HFF-Myc (cell line): Measurements from ENCODE around the gene ZFHX3.

Experiments used
- DNase-seq: peaks from one replicate; pipeline ENCODE4 v3.0.0-alpha.2; 2011; ENCODE audit warnings: low read depth; ENCODE audit errors: extremely low read depth
- H3K4me3 ChIP-seq: replicated peaks from 2 replicates; pipeline ENCODE4 v1.5.1; 2011; ENCODE audit warnings: low read depth, mild to moderate bottlenecking, control low read depth, low read length
- TF ChIP-seq, protein P1 (sequence below): IDR thresholded peaks from 2 replicates; pipeline ENCODE4 v1.5.1; 2012; ENCODE audit warnings: mild to moderate bottlenecking, low read depth, low read length, control low read depth; ENCODE audit errors: missing control alignments

ZFHX3 gene

DNA sequence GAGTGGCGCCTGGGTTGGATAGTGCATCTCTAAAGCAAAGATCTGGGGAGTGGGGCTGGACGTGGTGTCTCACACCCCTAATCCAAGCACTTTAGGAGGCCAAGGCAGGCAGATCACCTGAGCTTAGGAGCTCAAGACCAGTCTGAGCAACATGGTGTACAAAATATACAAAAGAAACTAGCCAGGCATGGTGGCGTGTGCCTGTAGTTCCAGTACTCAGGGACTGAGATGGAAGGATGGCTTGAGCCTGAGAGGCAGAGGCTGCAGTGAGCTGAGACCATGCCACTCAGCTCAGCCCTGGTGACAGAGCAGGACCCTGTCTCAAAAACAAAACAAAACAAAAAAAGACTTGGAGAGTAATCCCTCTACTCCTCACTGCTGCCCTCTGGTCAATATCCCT lies 96.0 kb downstream of the ZFHX3 start:
- no peak for DNase-seq
- no peak overlapping the region for H3K4me3 ChIP-seq
- TF ChIP-seq, protein P1, sequence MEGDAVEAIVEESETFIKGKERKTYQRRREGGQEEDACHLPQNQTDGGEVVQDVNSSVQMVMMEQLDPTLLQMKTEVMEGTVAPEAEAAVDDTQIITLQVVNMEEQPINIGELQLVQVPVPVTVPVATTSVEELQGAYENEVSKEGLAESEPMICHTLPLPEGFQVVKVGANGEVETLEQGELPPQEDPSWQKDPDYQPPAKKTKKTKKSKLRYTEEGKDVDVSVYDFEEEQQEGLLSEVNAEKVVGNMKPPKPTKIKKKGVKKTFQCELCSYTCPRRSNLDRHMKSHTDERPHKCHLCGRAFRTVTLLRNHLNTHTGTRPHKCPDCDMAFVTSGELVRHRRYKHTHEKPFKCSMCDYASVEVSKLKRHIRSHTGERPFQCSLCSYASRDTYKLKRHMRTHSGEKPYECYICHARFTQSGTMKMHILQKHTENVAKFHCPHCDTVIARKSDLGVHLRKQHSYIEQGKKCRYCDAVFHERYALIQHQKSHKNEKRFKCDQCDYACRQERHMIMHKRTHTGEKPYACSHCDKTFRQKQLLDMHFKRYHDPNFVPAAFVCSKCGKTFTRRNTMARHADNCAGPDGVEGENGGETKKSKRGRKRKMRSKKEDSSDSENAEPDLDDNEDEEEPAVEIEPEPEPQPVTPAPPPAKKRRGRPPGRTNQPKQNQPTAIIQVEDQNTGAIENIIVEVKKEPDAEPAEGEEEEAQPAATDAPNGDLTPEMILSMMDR = no peak

DNA sequence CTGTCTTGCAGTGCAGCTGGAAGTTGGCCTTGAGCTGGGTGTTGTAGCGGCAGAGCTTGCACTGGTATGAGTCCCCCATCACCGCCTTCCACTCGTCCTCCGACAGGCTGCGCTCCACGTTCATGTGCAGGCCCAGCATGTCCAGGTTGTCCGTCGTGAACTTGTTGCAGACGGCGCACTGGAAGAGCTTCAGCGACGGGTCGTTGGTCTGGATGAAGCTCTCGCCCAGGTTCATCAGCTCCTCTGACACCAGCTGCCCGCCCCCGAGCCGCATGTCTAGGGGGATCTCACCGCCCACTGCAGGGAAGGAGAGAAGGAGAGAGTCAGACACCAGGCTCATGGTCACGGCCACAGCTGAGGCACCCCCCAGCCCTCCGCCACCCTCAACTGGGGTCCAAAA lies 97.3 kb downstream of the ZFHX3 start:
- TF ChIP-seq, protein P1 = no peak
- no peak overlapping the region for H3K4me3 ChIP-seq

DNA sequence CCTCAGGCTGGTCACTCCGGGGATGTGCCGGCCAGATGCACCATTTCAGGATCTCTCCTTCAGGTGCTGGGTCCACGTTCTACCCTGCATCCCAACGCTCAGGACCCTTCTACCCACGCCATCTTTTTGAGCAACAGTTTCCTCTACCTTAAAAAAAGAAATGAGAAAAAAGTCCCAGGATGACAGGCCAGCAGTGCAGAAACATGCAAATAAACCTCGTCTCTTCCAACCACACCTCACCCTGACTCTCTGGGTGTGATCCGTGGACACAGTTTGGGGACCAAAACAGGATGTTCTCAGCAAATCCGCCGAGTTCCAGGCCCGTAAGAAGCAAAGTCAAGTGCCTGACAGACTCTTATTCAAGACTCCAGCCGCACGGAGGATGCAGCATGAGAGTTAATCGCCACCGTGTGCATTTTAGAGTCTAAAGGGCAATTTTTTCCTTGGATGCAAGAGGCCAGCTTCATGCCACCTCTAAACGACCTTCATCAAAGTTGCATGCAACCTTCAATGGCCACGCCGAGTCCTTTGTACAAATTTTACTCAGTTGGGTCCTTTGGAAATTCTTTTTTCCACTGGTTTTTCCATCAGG lies 99.6 kb downstream of the ZFHX3 start:
- TF ChIP-seq, protein P1 = no peak
- no peak for DNase-seq
- no peak overlapping the region for H3K4me3 ChIP-seq

More for the DNA sequence above, 97.3 kb downstream of the ZFHX3 start:
- no peak for DNase-seq

DNA sequence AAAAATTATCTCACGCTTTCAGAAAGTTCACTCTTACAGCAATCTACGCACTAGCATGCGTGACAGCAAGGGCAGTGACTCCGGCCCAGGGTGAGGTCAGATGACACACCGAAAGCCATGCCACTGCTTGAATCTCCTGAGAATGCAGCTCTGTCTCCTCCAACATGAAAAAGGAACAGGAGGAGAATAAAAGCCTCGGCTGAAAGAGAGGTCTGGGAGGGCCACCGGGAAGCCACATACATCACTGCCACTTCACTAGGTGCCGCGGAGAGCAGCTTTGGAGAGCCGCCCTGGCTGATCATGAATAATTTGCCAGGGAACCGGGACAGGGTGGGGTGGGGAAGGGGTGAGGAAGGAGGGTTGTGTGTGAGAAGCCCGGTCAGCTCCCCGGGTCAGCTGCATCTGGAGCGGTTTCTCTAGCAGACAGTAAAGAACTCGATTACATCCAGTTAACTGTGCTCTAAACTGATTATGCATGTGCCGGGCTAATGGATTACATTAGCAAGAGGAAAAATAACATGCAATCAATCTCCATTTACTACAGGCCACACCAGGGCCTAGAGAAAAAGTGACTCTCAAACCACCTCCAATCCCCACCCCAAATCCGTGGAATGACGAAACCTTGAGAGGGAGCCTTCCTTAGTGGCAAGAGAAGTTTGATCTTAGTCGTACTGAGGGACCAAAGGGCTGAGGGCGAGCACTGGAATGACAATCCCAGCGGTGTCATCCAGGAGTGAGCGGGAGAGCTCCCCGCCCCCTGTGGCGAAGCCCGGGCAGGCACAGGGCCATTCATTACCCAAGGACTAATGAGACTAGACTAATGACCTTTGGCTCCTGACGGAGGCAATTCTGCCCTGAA lies 100.3 kb downstream of the ZFHX3 start:
- no peak overlapping the region for H3K4me3 ChIP-seq
- no peak for DNase-seq
- TF ChIP-seq, protein P1 = no peak

DNA sequence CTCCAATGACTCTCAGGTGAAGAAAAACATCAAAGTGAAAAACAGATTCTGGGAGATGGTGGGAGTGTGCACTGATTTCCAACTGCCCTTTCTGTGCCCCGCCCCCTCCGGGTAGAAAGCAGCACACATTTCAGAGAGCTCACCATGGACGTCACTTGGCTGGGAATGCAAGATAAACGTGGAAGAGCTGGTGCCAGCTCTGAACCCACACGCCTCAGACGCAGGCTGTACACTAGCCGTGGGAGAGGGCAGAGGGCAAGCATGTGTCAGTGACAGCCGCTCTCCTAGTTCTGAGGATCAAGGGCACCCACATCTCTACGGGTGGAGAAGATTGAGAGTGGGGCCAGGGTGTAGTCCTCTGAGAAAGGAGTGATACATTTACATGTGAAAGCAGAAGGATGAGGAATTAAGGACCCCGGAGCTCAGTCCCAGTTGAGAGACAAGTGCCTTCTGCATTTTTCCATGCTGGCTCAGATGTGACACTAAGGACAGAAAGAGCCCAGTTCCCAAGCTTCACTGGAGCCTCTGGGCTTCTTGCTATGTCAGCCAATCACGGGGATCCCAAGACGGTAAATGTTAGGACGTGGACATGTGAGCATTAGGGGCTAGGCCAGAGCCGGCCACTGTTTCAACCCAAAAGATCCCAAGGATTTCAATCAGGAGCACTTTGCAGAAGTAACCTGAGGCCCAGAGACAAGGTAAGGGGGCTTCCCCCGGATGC lies 101.3 kb downstream of the ZFHX3 start:
- TF ChIP-seq, protein P1 = no peak
- DNase-seq = no peak

DNA sequence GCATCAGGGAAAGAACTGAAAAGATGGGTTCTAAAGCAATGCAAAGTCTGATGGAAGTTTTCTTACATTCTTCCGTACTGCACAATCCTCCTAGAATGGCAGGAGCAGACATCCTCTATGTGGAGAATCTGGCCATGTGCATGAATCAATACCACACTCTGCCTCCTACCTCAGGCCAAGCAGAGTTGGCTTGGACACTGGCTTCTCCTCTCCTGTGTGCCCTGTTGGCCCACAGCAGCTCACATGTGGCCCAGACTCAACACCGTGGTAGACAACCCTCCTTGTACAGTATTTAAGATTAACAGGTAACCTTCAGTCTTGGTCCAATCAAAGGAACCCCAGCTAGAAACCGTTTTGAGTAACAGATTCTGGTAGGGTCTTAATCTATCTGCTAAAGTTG lies 101.9 kb downstream of the ZFHX3 start:
- no peak overlapping the region for H3K4me3 ChIP-seq
- no peak for DNase-seq
- TF ChIP-seq, protein P1 = no peak

More for the DNA sequence above, 101.3 kb downstream of the ZFHX3 start:
- H3K4me3 ChIP-seq = no peak overlapping the region
